Ishikawa (cell line): Measurements from ENCODE around the gene COX19.

ENCODE experiments used
- CEBPB ChIP-seq: IDR thresholded peaks from 2 replicates; pipeline ENCODE4 v1.6.1; 2012
- CREB1 ChIP-seq: IDR thresholded peaks from 2 replicates; pipeline ENCODE4 v1.6.1; 2012; ENCODE audit warnings: low read depth
- EGR1 ChIP-seq: IDR thresholded peaks from 2 replicates; pipeline ENCODE4 v1.6.1; 2012
- EP300 ChIP-seq: IDR thresholded peaks from 2 replicates; pipeline ENCODE4 v1.6.1; 2012; ENCODE audit warnings: borderline replicate concordance
- FOXM1 ChIP-seq: IDR thresholded peaks from 2 replicates; pipeline ENCODE4 v1.6.1; 2012; ENCODE audit warnings: low read depth, borderline replicate concordance
- MAX ChIP-seq: IDR thresholded peaks from 2 replicates; pipeline ENCODE4 v1.6.1; 2012
- NFIC ChIP-seq: IDR thresholded peaks from 2 replicates; pipeline ENCODE4 v1.6.1; 2012
- RAD21 ChIP-seq: IDR thresholded peaks from 2 replicates; pipeline ENCODE4 v1.6.1; 2012; ENCODE audit warnings: low read depth
- REST ChIP-seq: IDR thresholded peaks from 2 replicates; pipeline ENCODE4 v1.6.1; 2012; ENCODE audit warnings: low read depth, mild to moderate bottlenecking
- TAF1 ChIP-seq: IDR thresholded peaks from 2 replicates; pipeline ENCODE4 v1.6.1; 2012; ENCODE audit warnings: low read depth, mild to moderate bottlenecking
- TCF12 ChIP-seq: IDR thresholded peaks from 2 replicates; pipeline ENCODE4 v1.6.1; 2012; ENCODE audit warnings: low read depth
- TEAD4 ChIP-seq: IDR thresholded peaks from 2 replicates; pipeline ENCODE4 v1.6.1; 2012
- USF1 ChIP-seq: IDR thresholded peaks from 2 replicates; pipeline ENCODE4 v1.6.1; 2012
- YY1 ChIP-seq: IDR thresholded peaks from 2 replicates; pipeline ENCODE4 v1.6.1; 2012; ENCODE audit warnings: low read depth
- ZBTB7A ChIP-seq: IDR thresholded peaks from 2 replicates; pipeline ENCODE4 v1.6.1; 2012; ENCODE audit warnings: low read depth

The COX19 gene

GRCh38 chr7:935164-935873, 40.0 kb downstream of the COX19 start:
- no peak for TF ChIP-seq ZBTB7A
- no peak for TF ChIP-seq REST
- no peak for TF ChIP-seq FOXM1

GRCh38 chr7:934469-935163, 40.7 kb downstream of the COX19 start:
- TF ChIP-seq EGR1: no peak
- no peak for TF ChIP-seq CEBPB
- no peak for TF ChIP-seq YY1
- no peak for TF ChIP-seq NFIC
- TF ChIP-seq EP300: no peak
- TF ChIP-seq TCF12: no peak
- TF ChIP-seq RAD21: no peak
- TF ChIP-seq REST: no peak
- no peak for TF ChIP-seq USF1
- no peak for TF ChIP-seq ZBTB7A
- no peak for TF ChIP-seq MAX
- TF ChIP-seq CREB1: no peak
- no peak for TF ChIP-seq TEAD4

GRCh38 chr7:932651-932975, 42.7 kb downstream of the COX19 start:
- TF ChIP-seq EP300: no peak
- no peak for TF ChIP-seq TAF1
- TF ChIP-seq YY1: no peak
- TF ChIP-seq CREB1: no peak
- TF ChIP-seq NFIC: no peak
- TF ChIP-seq MAX: no peak
- no peak for TF ChIP-seq USF1
- no peak for TF ChIP-seq TEAD4

- no peak for TF ChIP-seq CREB1
- TF ChIP-seq REST: no peak
- no peak for TF ChIP-seq MAX
- TF ChIP-seq RAD21: no peak
- TF ChIP-seq NFIC: no peak
- TF ChIP-seq EGR1: no peak
Observed at GRCh38 chr7:931871-932650, 43.3 kb downstream of the COX19 start.
